SK-N-SH treated with all-trans-retinoic acid at 6 μM for 48 hours (cell line): ENCODE results near the gene ARHGEF7.

Experiments
- ATAC-seq: fragments of 200-7000 bp; cut with Tn5 transposase; 3 replicates; pipeline ENCODE4 v1.9.1; 2020; ENCODE audit warnings: mild to moderate bottlenecking, moderate library complexity
- BACH2 ChIP-seq: fragments of 250-450 bp; sonication (Bioruptor Pico); IDR thresholded peaks from 2 replicates; pipeline ENCODE4 v1.9.0; 2021; ENCODE audit warnings: mild to moderate bottlenecking, borderline replicate concordance
- CREB5 ChIP-seq: fragments of 250-450 bp; sonication (Bioruptor Pico); IDR thresholded peaks from 2 replicates; pipeline ENCODE4 v1.5.1; 2020; ENCODE audit warnings: low read depth, mild to moderate bottlenecking, moderate library complexity
- CSDC2 ChIP-seq: fragments of 250-450 bp; sonication (Bioruptor Pico); IDR thresholded peaks from 2 replicates; pipeline ENCODE4 v1.5.0; 2020; ENCODE audit warnings: mild to moderate bottlenecking, moderate library complexity
- CSRNP3 ChIP-seq: fragments of 250-450 bp; sonication (Bioruptor Pico); IDR thresholded peaks from 2 replicates; pipeline ENCODE4 v1.5.1; 2021; ENCODE audit warnings: mild to moderate bottlenecking, moderate library complexity
- ESRRG ChIP-seq: fragments of 250-450 bp; sonication (Bioruptor Pico); IDR thresholded peaks from 2 replicates; pipeline ENCODE4 v1.6.1; 2021; ENCODE audit warnings: mild to moderate bottlenecking
- GLIS3 ChIP-seq: fragments of 250-450 bp; sonication (Bioruptor Pico); IDR thresholded peaks from 2 replicates; pipeline ENCODE4 v1.5.0; 2020; ENCODE audit warnings: mild to moderate bottlenecking, moderate library complexity
- ISL1 ChIP-seq: fragments of 250-450 bp; sonication (Bioruptor Pico); IDR thresholded peaks from 2 replicates; pipeline ENCODE4 v2.1.2; 2022; ENCODE audit warnings: mild to moderate bottlenecking, moderate library complexity
- OSR1 ChIP-seq: fragments of 250-450 bp; sonication (Bioruptor Pico); IDR thresholded peaks from 2 replicates; pipeline ENCODE4 v1.8.0; 2022; ENCODE audit warnings: moderate library complexity, mild to moderate bottlenecking, inconsistent platforms
- POU6F1 ChIP-seq: fragments of 250-450 bp; sonication (Bioruptor Pico); IDR thresholded peaks from 2 replicates; pipeline ENCODE4 v1.8.0; 2021; ENCODE audit warnings: low read depth, mild to moderate bottlenecking, moderate library complexity, borderline replicate concordance
- PPARA ChIP-seq: fragments of 250-450 bp; sonication (Bioruptor Pico); IDR thresholded peaks from 2 replicates; pipeline ENCODE4 v1.5.0; 2020; ENCODE audit warnings: mild to moderate bottlenecking, borderline replicate concordance
- RARB ChIP-seq: fragments of 250-450 bp; sonication (Bioruptor Pico); IDR thresholded peaks from 2 replicates; pipeline ENCODE4 v1.8.0; 2021; ENCODE audit warnings: mild to moderate bottlenecking, moderate library complexity
- SNAI2 ChIP-seq: fragments of 250-450 bp; sonication (Bioruptor Pico); IDR thresholded peaks from 2 replicates; pipeline ENCODE4 v1.5.0; 2020; ENCODE audit warnings: mild to moderate bottlenecking, moderate library complexity
- TOX ChIP-seq: fragments of 250-450 bp; sonication (Bioruptor Pico); IDR thresholded peaks from 2 replicates; pipeline ENCODE4 v1.8.0; 2021; ENCODE audit warnings: mild to moderate bottlenecking, moderate library complexity, borderline replicate concordance
- TSHZ2 ChIP-seq: fragments of 250-450 bp; sonication (Bioruptor Pico); IDR thresholded peaks from 2 replicates; pipeline ENCODE4 v1.5.0; 2020; ENCODE audit warnings: mild to moderate bottlenecking, moderate library complexity
- ZC3H10 ChIP-seq: fragments of 250-450 bp; sonication (Bioruptor Pico); IDR thresholded peaks from 2 replicates; pipeline ENCODE4 v1.5.1; 2021; ENCODE audit warnings: mild to moderate bottlenecking, moderate library complexity
- ZFP3 ChIP-seq: fragments of 250-450 bp; sonication (Bioruptor Pico); IDR thresholded peaks from 2 replicates; pipeline ENCODE4 v1.5.0; 2020; ENCODE audit warnings: mild to moderate bottlenecking, moderate library complexity
- ZFP30 ChIP-seq: fragments of 450-650 bp; formaldehyde crosslinking; IDR thresholded peaks from 2 replicates; pipeline ENCODE4 v1.5.0; 2022; ENCODE audit warnings: mild to moderate bottlenecking, moderate library complexity
- ZNF565 ChIP-seq: fragments of 450-650 bp; formaldehyde crosslinking; conservative IDR thresholded peaks from 2 replicates; pipeline ENCODE4 v1.5.0; 2020; ENCODE audit warnings: low read depth, mild to moderate bottlenecking, moderate library complexity
- ZNF70 ChIP-seq: fragments of 450-650 bp; formaldehyde crosslinking; IDR thresholded peaks from 2 replicates; pipeline ENCODE4 v1.5.0; 2020; ENCODE audit warnings: mild to moderate bottlenecking, moderate library complexity
- ZNF8 ChIP-seq: fragments of 450-650 bp; formaldehyde crosslinking; IDR thresholded peaks from 2 replicates; pipeline ENCODE4 v1.5.0; 2020; ENCODE audit warnings: mild to moderate bottlenecking, moderate library complexity

ARHGEF7 gene

GRCh38 chr13:111278258-111278657 is 163.1 kb downstream of the ARHGEF7 start:
- no peak for TF ChIP-seq ZNF8 (CRISPR knock-in tag)
- no peak for TF ChIP-seq CREB5
- no peak for TF ChIP-seq ZC3H10
- no peak for TF ChIP-seq ISL1
- TF ChIP-seq GLIS3 (CRISPR knock-in tag) = no peak
- TF ChIP-seq ZFP3 (CRISPR knock-in tag) = no peak
- TF ChIP-seq TSHZ2 (CRISPR knock-in tag) = no peak
- TF ChIP-seq CSRNP3 (CRISPR knock-in tag) = no peak
- TF ChIP-seq POU6F1 = no peak
- no peak for TF ChIP-seq BACH2 (CRISPR knock-in tag)
- TF ChIP-seq ZFP30 (CRISPR knock-in tag) = no peak
- ATAC-seq = no peak

GRCh38 chr13:111278743-111279652 is 163.9 kb downstream of the ARHGEF7 start:
- no peak for TF ChIP-seq ZNF8 (CRISPR knock-in tag)
- no peak for TF ChIP-seq CREB5
- no peak for TF ChIP-seq OSR1 (CRISPR knock-in tag)
- TF ChIP-seq ESRRG (CRISPR knock-in tag) = no peak
- TF ChIP-seq ZC3H10 = no peak
- TF ChIP-seq ZNF70 = no peak
- TF ChIP-seq PPARA (CRISPR knock-in tag) = no peak
- TF ChIP-seq ZFP30 (CRISPR knock-in tag) = no peak
- TF ChIP-seq TOX = no peak
- TF ChIP-seq RARB (CRISPR knock-in tag) = no peak
- no peak for TF ChIP-seq ISL1
- no peak for TF ChIP-seq BACH2 (CRISPR knock-in tag)
- no peak for TF ChIP-seq CSDC2 (CRISPR knock-in tag)
- TF ChIP-seq SNAI2 (CRISPR knock-in tag) = no peak
- no peak for TF ChIP-seq POU6F1
- TF ChIP-seq TSHZ2 (CRISPR knock-in tag) = no peak
- no peak for TF ChIP-seq ZNF565 (CRISPR knock-in tag)
- no peak for TF ChIP-seq GLIS3 (CRISPR knock-in tag)
- TF ChIP-seq ZFP3 (CRISPR knock-in tag) = no peak
- TF ChIP-seq, all 23 proteins: peak for 0
- no peak for ATAC-seq
